K562 (cell line): ENCODE results near the gene LSP1. TPM values are rescaled to one million over a fixed set of nuclear protein-coding genes. Genes with fewer than 3 reads are reported as not detected.

Source experiments
- ATAC-seq: fragments of 200-7000 bp; cut with Tn5 transposase; 3 replicates; pipeline ENCODE4 v1.9.1; 2020; ENCODE audit warnings: moderate library complexity
- BruUV-seq: library from RNA; stranded (reverse); fragments of 400-500 nt; replicated peaks from 2 replicates; lab custom pipeline; 2021; lab: Mats Ljungman, UMichigan
- CTCF ChIA-PET: fragments of 300-600 bp; formaldehyde crosslinking; extraction: SDS; loops from one replicate; lab custom pipeline; 2021; ENCODE audit warnings: low intra/inter-chr PET ratio; lab: Yijun Ruan, JAX
- POLR2A ChIA-PET: fragments of 300-600, 350-650 bp; sonication (Branson Sonifier 250); formaldehyde crosslinking; extraction: SDS; loops from one replicate; lab custom pipeline; 2021; ENCODE audit warnings: antibody characterized with exemption, inconsistent platforms; lab: Yijun Ruan, JAX
- DNase-seq, 4 experiments: peaks; one replicate each; pipeline versions ENCODE4 v3.0.0 to v3.0.0-alpha.2; 2011 to 2018; ENCODE audit warnings: low spot score in 3 of 4, mixed read lengths in 3 of 4; ENCODE audit errors: extremely low read depth in 1 of 4
- FAIRE-seq: peaks from 2 replicates; lab custom pipeline; 2011; peaks lifted over from hg19 to GRCh38; lab: Jason Lieb, UNC
- H2AFZ ChIP-seq: 2 replicates; pipeline ENCODE4 v1.6.0; 2011; ENCODE audit warnings: low read depth, low read length, control low read depth, inconsistent platforms
- H3K27ac ChIP-seq: fragments of 200-600 bp; 3 replicates; pipeline ENCODE4 v1.8.0; 2011; ENCODE audit warnings: low read depth, mild to moderate bottlenecking, control low read depth, inconsistent platforms, low read length, moderate library complexity, mixed read lengths; ENCODE audit errors: extremely low read depth
- H3K27me3 ChIP-seq, 2 experiments: fragments of 300-600 bp in 1 of 2; 2 replicates in 1 of 2; 3 replicates in 1 of 2; pipeline versions ENCODE4 v1.6.0 to v1.8.0; 2011; ENCODE audit warnings: inconsistent platforms in 2 of 2, low read length in 2 of 2, mild to moderate bottlenecking in 1 of 2, mixed read lengths in 1 of 2, moderate library complexity in 1 of 2; ENCODE audit not compliant: control insufficient read depth in 2 of 2, insufficient read depth in 2 of 2
- H3K36me3 ChIP-seq: fragments of 300-600 bp; 3 replicates; pipeline ENCODE4 v1.8.0; 2011; ENCODE audit warnings: mild to moderate bottlenecking, low read length, inconsistent platforms; ENCODE audit not compliant: control insufficient read depth, insufficient read depth
- H3K4me1 ChIP-seq, 2 experiments: fragments of 200-600 bp in 1 of 2; replicated peaks in 1 of 2; 2 replicates in 1 of 2; 3 replicates in 1 of 2; pipeline versions ENCODE4 v1.5.1 to v1.8.0; 2011; ENCODE audit warnings: inconsistent platforms in 2 of 2, low read length in 2 of 2, mild to moderate bottlenecking in 1 of 2, mixed read lengths in 1 of 2, moderate library complexity in 1 of 2; ENCODE audit not compliant: control insufficient read depth in 2 of 2, insufficient read depth in 2 of 2
- H3K4me2 ChIP-seq: 2 replicates; pipeline ENCODE4 v1.6.1; 2011; ENCODE audit warnings: low read length, control low read depth, inconsistent platforms, mixed read lengths; ENCODE audit not compliant: insufficient read depth
- H3K4me3 ChIP-seq: fragments of 200-600 bp; sonication (generic), shearing (Covaris generic); 2 replicates; pipeline ENCODE4 v1.5.1; 2016; ENCODE audit warnings: control low read depth, inconsistent platforms
- H3K79me2 ChIP-seq: fragments of 200-600 bp; 3 replicates; pipeline ENCODE4 v1.8.0; 2011; ENCODE audit warnings: low read length, inconsistent platforms; ENCODE audit not compliant: control insufficient read depth, insufficient read depth
- H3K9ac ChIP-seq, 2 experiments: 2 replicates each; pipeline versions ENCODE4 v1.6.0 to v1.6.1; 2011; ENCODE audit warnings: low read depth in 2 of 2, low read length in 2 of 2, control low read depth in 1 of 2, inconsistent platforms in 1 of 2, mild to moderate bottlenecking in 1 of 2, mixed read lengths in 1 of 2; ENCODE audit not compliant: insufficient read depth in 1 of 2
- H3K9me1 ChIP-seq: one replicate; pipeline ENCODE4 v1.6.0; 2011; ENCODE audit warnings: inconsistent platforms, mild to moderate bottlenecking, low read length, moderate library complexity; ENCODE audit not compliant: control insufficient read depth, insufficient read depth
- H3K9me3 ChIP-seq: replicated peaks from 2 replicates; pipeline ENCODE4 v1.5.1; 2011; ENCODE audit warnings: low read depth, low read length, inconsistent platforms; ENCODE audit not compliant: control insufficient read depth, insufficient read depth
- H4K20me1 ChIP-seq: replicated peaks from 2 replicates; pipeline ENCODE4 v1.6.1; 2011; ENCODE audit warnings: low read length, inconsistent platforms, mixed read lengths; ENCODE audit not compliant: control insufficient read depth, insufficient read depth
- BRCA1 ChIP-seq, 2 experiments: fragments of 450-650 bp in 1 of 2; sonication (generic) in 1 of 2; formaldehyde crosslinking in 1 of 2; IDR thresholded peaks; 2 replicates each; pipeline versions ENCODE4 v1.5.0 to v1.6.1; 2017 to 2020; ENCODE audit warnings: mild to moderate bottlenecking in 1 of 2, missing genetic modification reagents in 1 of 2
- CHD1 ChIP-seq: fragments of 200-600 bp; sonication (generic); IDR thresholded peaks from one replicate; pipeline ENCODE4 v1.6.1; 2012; ENCODE audit warnings: mild to moderate bottlenecking, moderate library complexity, low read length, inconsistent platforms
- DMBX1 ChIP-seq: fragments of 250-450 bp; sonication (Bioruptor Pico); IDR thresholded peaks from 2 replicates; pipeline ENCODE4 v1.8.0; 2022; ENCODE audit warnings: inconsistent platforms, mild to moderate bottlenecking, moderate library complexity, borderline replicate concordance
- EZH2 ChIP-seq: IDR thresholded peaks from 2 replicates; pipeline ENCODE4 v1.6.1; 2012; ENCODE audit warnings: low read depth, mild to moderate bottlenecking, inconsistent platforms, low read length, borderline replicate concordance
- FOSL1 ChIP-seq: fragments of 200-800 bp; sonication (Bioruptor generic); conservative IDR thresholded peaks from 2 replicates; pipeline ENCODE4 v1.6.1; 2016; ENCODE audit warnings: missing genetic modification characterization, missing compliant biosample characterization
- GABPB2 ChIP-seq: fragments of 250-450 bp; sonication (Bioruptor Pico); conservative IDR thresholded peaks from 2 replicates; pipeline ENCODE4 v1.5.1; 2021; ENCODE audit warnings: mild to moderate bottlenecking
- HSF4 ChIP-seq: fragments of 250-450 bp; sonication (Bioruptor Pico); IDR thresholded peaks from 2 replicates; pipeline ENCODE4 v2.1.2; 2022; ENCODE audit warnings: mild to moderate bottlenecking, moderate library complexity, borderline replicate concordance
- KLF10 ChIP-seq: fragments of 250-450 bp; sonication (Bioruptor Pico); IDR thresholded peaks from 2 replicates; pipeline ENCODE4 v1.6.1; 2021; ENCODE audit warnings: matching md5 sums
- NCOA1 ChIP-seq: fragments of 450-650 bp; IDR thresholded peaks from 2 replicates; pipeline ENCODE4 v1.6.1; 2016; ENCODE audit warnings: low read depth
- NR4A1 ChIP-seq, 2 experiments: fragments of 250-450 bp in 1 of 2; fragments of 450-650 bp in 1 of 2; sonication (Bioruptor Pico) in 1 of 2; IDR thresholded peaks; 2 replicates each; pipeline versions ENCODE4 v1.4.0 to v1.6.1; 2016 to 2020; ENCODE audit warnings: mild to moderate bottlenecking in 2 of 2, missing compliant biosample characterization in 1 of 2, missing genetic modification characterization in 1 of 2, moderate library complexity in 1 of 2
- PPARD ChIP-seq: fragments of 250-450 bp; sonication (Bioruptor Pico); IDR thresholded peaks from 2 replicates; pipeline ENCODE4 v1.8.0; 2022; ENCODE audit warnings: inconsistent platforms, mild to moderate bottlenecking, moderate library complexity
- RBM39 ChIP-seq: fragments of 200-400 bp; formaldehyde crosslinking; optimal IDR thresholded peaks from 2 replicates; pipeline ENCODE3; 2018; ENCODE audit warnings: low read depth, low read length
- RCOR1 ChIP-seq, 2 experiments: IDR thresholded peaks; 2 replicates each; pipeline ENCODE4 v1.6.1; 2012; ENCODE audit warnings: low read depth in 2 of 2, low read length in 2 of 2, borderline replicate concordance in 1 of 2, improper control_type of control experiment in 1 of 2
- ZBTB17 ChIP-seq: fragments of 450-650 bp; formaldehyde crosslinking; IDR thresholded peaks from 2 replicates; pipeline ENCODE4 v1.4.0; 2020; ENCODE audit warnings: mild to moderate bottlenecking
- ZFP30 ChIP-seq: fragments of 250-450 bp; sonication (Bioruptor Pico); IDR thresholded peaks from 2 replicates; pipeline ENCODE4 v1.8.0; 2022; ENCODE audit warnings: moderate library complexity, mild to moderate bottlenecking, inconsistent platforms, borderline replicate concordance
- ZFP36 ChIP-seq: fragments of 150-350 bp; IDR thresholded peaks from 2 replicates; pipeline ENCODE4 v1.6.1; 2018; ENCODE audit warnings: low read length, low read depth; ENCODE audit not compliant: partially characterized antibody
- ZNF780A ChIP-seq: fragments of 250-450 bp; sonication (Bioruptor Pico); IDR thresholded peaks from 2 replicates; pipeline ENCODE4 v1.5.0; 2021; ENCODE audit warnings: mild to moderate bottlenecking
- WGBS: fragments of 100-300 bp; shearing (Covaris generic); methylation state at CpG from one replicate; pipeline ENCODE4 v1.1.6; 2016; ENCODE audit warnings: low coverage, mixed read lengths; ENCODE audit not compliant: insufficient coverage; ENCODE audit errors: missing lambda C conversion rate; 5-methylcytosine and 5-hydroxymethylcytosine counted together
- in situ Hi-C: fragments of 300-500 bp; cut with MboI; formaldehyde crosslinking; loops from 4 replicates; pipeline ENCODE4 v1.15.0; 2018; ENCODE audit warnings: inconsistent platforms, mixed read lengths
- intact Hi-C: fragments of 100-400 bp; cut with micrococcal nuclease; formaldehyde crosslinking; loops from 2 replicates; pipeline ENCODE4 v1.14.2; 2022
- polyA plus RNA-seq, 8 experiments: library from polyadenylated mRNA; depleted of rRNA in 4 of 8; stranded (reverse) in 5 of 8; unstranded in 3 of 8; fragments of >200 nt; fragmentation: Nextera tagmentation in 2 of 8; fragmentation: Illumina TruSeq in 1 of 8; extraction: Ambion mirVana in 2 of 8; extraction: Trizol in 1 of 8; gene quantifications; 2 replicates each; pipeline versions ENCODE4 v1.2.1 to v1.2.3, GENCODE V29; 2011 to 2014; ENCODE audit warnings: inconsistent platforms in 1 of 8, missing spikeins in 1 of 8
- total RNA-seq, 7 experiments: library from RNA; depleted of rRNA in 6 of 7; stranded (reverse); fragments of >200 nt in 6 of 7; fragmentation: Illumina TruSeq in 2 of 7; extraction: Trizol in 2 of 7; gene quantifications; 2 replicates each; pipeline versions ENCODE4 v1.2.1 to v1.2.3, GENCODE V29; 2011 to 2021; ENCODE audit warnings: low replicate concordance in 1 of 7
- TF ChIP-seq, protein P1 (sequence below): sonication (generic); formaldehyde crosslinking; IDR thresholded peaks from 2 replicates; pipeline ENCODE4 v1.8.0; 2022; ENCODE audit warnings: mild to moderate bottlenecking, missing genetic modification reagents
- TF ChIP-seq, protein P2 (sequence below), 2 experiments: IDR thresholded peaks; 2 replicates each; pipeline ENCODE4 v1.6.1; 2012; ENCODE audit warnings: improper control_type of control experiment in 2 of 2, low read depth in 2 of 2, low read length in 2 of 2, borderline replicate concordance in 1 of 2
- TF ChIP-seq, protein P3 (sequence below): fragments of 250-450 bp; sonication (Bioruptor Pico); IDR thresholded peaks from 2 replicates; pipeline ENCODE4 v1.8.0; 2021; ENCODE audit warnings: moderate library complexity, mild to moderate bottlenecking, inconsistent platforms

The LSP1 gene
- total and polyA plus RNA-seq, 9 of the 15 experiments (the other 6 are each of a cell fraction or from before 2014, with no cell fraction given): 0.08 to 2.9 (median 0.65) TPM; not detected in 2

DNA sequence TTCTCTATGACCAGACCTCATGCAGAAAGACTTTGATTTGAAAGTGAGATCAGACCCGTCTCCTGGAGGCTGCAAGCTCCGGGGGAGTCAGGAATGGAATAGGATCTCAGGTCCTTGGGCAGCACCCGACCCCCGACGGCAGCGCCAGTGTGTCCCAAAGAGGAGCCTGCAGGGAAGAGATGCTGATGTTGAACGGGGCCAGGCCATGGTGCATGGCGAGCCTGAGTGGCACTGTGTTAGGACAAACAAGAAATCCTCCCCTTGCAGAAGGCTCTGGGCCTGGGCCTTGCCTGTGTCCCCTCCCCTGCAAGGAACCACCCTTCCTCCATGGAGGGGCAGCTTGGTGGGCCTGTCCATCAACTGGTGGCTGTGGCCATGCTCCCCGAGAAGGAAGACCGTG, 38.2 kb upstream of the LSP1 start:
- no peaks in the 10 kb centered on the region for H3K36me3 ChIP-seq
- H3K4me1 ChIP-seq: no peaks in the 10 kb centered on the region
- H3K4me3 ChIP-seq: no peak overlapping the region
- H3K9me3 ChIP-seq: no peaks in the 10 kb centered on the region; the same call in 1 of the 2 replicates
- BruUV-seq: no TSS peak
- in situ Hi-C loops: no loop called here
- H3K9me1 ChIP-seq: no peaks in the 10 kb centered on the region
- POLR2A ChIA-PET: interaction anchor here (1.2 kb wide), 1 partner anchor 10 kb away, joined by 3 read pairs; no protein-coding TSS in a partner anchor
- intact Hi-C loops: no loop called here
- no peaks in the 10 kb centered on the region for H3K79me2 ChIP-seq
- DNase-seq: no peak
- H3K27ac ChIP-seq: no peak overlapping the region
- H3K9ac ChIP-seq: no peak overlapping the region
- peaks cover 21 to 45% of the 10 kb centered on the region in 2 experiments for H3K27me3 ChIP-seq
- ATAC-seq: no peak
- WGBS: 0% methylated on average over 10 of the region's 10 CpGs
- no peaks in the 10 kb centered on the region for H4K20me1 ChIP-seq
- no peak for TF ChIP-seq FOSL1 (tag)
- TF ChIP-seq HSF4 (CRISPR knock-in tag): no peak
- no peak for TF ChIP-seq NR4A1 (CRISPR knock-in tag; IDR thresholded peaks at IDR 0.05)
- no peak for TF ChIP-seq NR4A1 (tag; IDR thresholded peaks at IDR 0.05)
- TF ChIP-seq, protein P1, sequence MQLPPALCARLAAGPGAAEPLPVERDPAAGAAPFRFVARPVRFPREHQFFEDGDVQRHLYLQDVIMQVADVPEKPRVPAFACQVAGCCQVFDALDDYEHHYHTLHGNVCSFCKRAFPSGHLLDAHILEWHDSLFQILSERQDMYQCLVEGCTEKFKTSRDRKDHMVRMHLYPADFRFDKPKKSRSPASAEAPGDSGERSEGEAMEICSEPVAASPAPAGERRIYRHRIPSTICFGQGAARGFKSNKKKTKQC (CRISPR knock-in tag): no peak
- TF ChIP-seq CHD1: no peak
- no peak for TF ChIP-seq EZH2
- no peak for TF ChIP-seq NCOA1
- no peak for TF ChIP-seq ZNF780A
- TF ChIP-seq DMBX1 (CRISPR knock-in tag): no peak
- no peak for TF ChIP-seq RCOR1 (IDR thresholded peaks at IDR 0.05; ENCODE audit: borderline replicate concordance in 1 of 2, low read depth in 2 of 2, low read length in 2 of 2)
- TF ChIP-seq, protein P2, sequence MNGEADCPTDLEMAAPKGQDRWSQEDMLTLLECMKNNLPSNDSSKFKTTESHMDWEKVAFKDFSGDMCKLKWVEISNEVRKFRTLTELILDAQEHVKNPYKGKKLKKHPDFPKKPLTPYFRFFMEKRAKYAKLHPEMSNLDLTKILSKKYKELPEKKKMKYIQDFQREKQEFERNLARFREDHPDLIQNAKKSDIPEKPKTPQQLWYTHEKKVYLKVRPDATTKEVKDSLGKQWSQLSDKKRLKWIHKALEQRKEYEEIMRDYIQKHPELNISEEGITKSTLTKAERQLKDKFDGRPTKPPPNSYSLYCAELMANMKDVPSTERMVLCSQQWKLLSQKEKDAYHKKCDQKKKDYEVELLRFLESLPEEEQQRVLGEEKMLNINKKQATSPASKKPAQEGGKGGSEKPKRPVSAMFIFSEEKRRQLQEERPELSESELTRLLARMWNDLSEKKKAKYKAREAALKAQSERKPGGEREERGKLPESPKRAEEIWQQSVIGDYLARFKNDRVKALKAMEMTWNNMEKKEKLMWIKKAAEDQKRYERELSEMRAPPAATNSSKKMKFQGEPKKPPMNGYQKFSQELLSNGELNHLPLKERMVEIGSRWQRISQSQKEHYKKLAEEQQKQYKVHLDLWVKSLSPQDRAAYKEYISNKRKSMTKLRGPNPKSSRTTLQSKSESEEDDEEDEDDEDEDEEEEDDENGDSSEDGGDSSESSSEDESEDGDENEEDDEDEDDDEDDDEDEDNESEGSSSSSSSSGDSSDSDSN (IDR thresholded peaks at IDR 0.05; ENCODE audit: borderline replicate concordance in 1 of 2, low read depth in 2 of 2, low read length in 2 of 2): no peak
- TF ChIP-seq GABPB2: no peak
- TF ChIP-seq ZFP36: no peak
- TF ChIP-seq ZFP30 (CRISPR knock-in tag): no peak
- TF ChIP-seq RBM39: no peak
- TF ChIP-seq, protein P3, sequence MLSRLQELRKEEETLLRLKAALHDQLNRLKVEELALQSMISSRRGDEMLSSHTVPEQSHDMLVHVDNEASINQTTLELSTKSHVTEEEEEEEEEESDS: no peak
- TF ChIP-seq BRCA1 (IDR thresholded peaks at IDR 0.05): no peak
- no peak for TF ChIP-seq BRCA1 (CRISPR knock-in tag; IDR thresholded peaks at IDR 0.05)
- no peak for TF ChIP-seq ZBTB17
- no peak for TF ChIP-seq PPARD (CRISPR knock-in tag)
- no peak for TF ChIP-seq KLF10
- CTCF ChIA-PET: no interaction called here
- no peak overlapping the region for H3K4me2 ChIP-seq
- FAIRE-seq: no peak
- no peak overlapping the region for H2AFZ ChIP-seq
